ENCODE measurements around the gene SPRTN.

SPRTN gene

GRCh38 chr1:231318015-231318355 lies 20.1 kb upstream of the SPRTN start:
- H3K27me3 ChIP-seq (ENCODE audit: insufficient read depth, low read length, poor library complexity, severe bottlenecking) = no peaks in the 10 kb centered on the region
- no peaks in the 10 kb centered on the region for H3K4me1 ChIP-seq (ENCODE audit: insufficient read depth, low read length, poor library complexity, severe bottlenecking)
- H3K79me2 ChIP-seq (ENCODE audit: insufficient read depth, low read length) = no peaks in the 10 kb centered on the region
- H3K9me3 ChIP-seq (ENCODE audit: insufficient read depth, low read depth, low read length) = no peaks in the 10 kb centered on the region
- no peak overlapping the region for H3K9ac ChIP-seq (ENCODE audit: low read depth, low read length, poor library complexity, severe bottlenecking)
- H3K36me3 ChIP-seq (ENCODE audit: insufficient read depth, low read length) = no peaks in the 10 kb centered on the region
- no peak for TF ChIP-seq EZH2phosphoT487 (IDR thresholded peaks at IDR 0.05; ENCODE audit: borderline replicate concordance)
- no peak for TF ChIP-seq CTCF (conservative IDR thresholded peaks at IDR 0.05; ENCODE audit: low read length)
- H3K4me2 ChIP-seq (ENCODE audit: low read depth, low read length, poor library complexity, severe bottlenecking) = no peak overlapping the region
- no peak overlapping the region for H2AFZ ChIP-seq (ENCODE audit: low read length)
- no peak overlapping the region for H3K4me3 ChIP-seq (ENCODE audit: low read length, poor library complexity, severe bottlenecking)
- H4K20me1 ChIP-seq (ENCODE audit: insufficient read depth, low read length, poor library complexity, severe bottlenecking) = no peaks in the 10 kb centered on the region
- no peaks in the 10 kb centered on the region for H3F3A ChIP-seq (ENCODE audit: low read depth)
- H3K9me2 ChIP-seq (replicated peaks; ENCODE audit: low read depth, low read length) = no peaks in the 10 kb centered on the region

- no peak overlapping the region for H2AFZ ChIP-seq (ENCODE audit: low read length)
- H3K36me3 ChIP-seq (ENCODE audit: insufficient read depth, low read length) = no peaks in the 10 kb centered on the region
- H3K9ac ChIP-seq (ENCODE audit: low read depth, low read length, poor library complexity, severe bottlenecking) = no peak overlapping the region
- TF ChIP-seq EZH2phosphoT487 (IDR thresholded peaks at IDR 0.05; ENCODE audit: borderline replicate concordance) (no peak), CTCF (conservative IDR thresholded peaks at IDR 0.05; ENCODE audit: low read length) (no peak)
- H3F3A ChIP-seq (ENCODE audit: low read depth) = no peaks in the 10 kb centered on the region
- no peaks in the 10 kb centered on the region for H3K9me2 ChIP-seq (replicated peaks; ENCODE audit: low read depth, low read length)
- no peaks in the 10 kb centered on the region for H3K4me1 ChIP-seq (ENCODE audit: insufficient read depth, low read length, poor library complexity, severe bottlenecking)
- H3K9me3 ChIP-seq (ENCODE audit: insufficient read depth, low read depth, low read length) = no peaks in the 10 kb centered on the region
- H3K27me3 ChIP-seq (ENCODE audit: insufficient read depth, low read length, poor library complexity, severe bottlenecking) = no peaks in the 10 kb centered on the region
- H3K4me2 ChIP-seq (ENCODE audit: low read depth, low read length, poor library complexity, severe bottlenecking) = no peak overlapping the region
- no peak overlapping the region for H3K4me3 ChIP-seq (ENCODE audit: low read length, poor library complexity, severe bottlenecking)
- H3K79me2 ChIP-seq (ENCODE audit: insufficient read depth, low read length) = no peaks in the 10 kb centered on the region
- no peaks in the 10 kb centered on the region for H4K20me1 ChIP-seq (ENCODE audit: insufficient read depth, low read length, poor library complexity, severe bottlenecking)
These were observed 19.5 kb upstream of the SPRTN start for GRCh38 chr1:231318568-231318967.

- H3K4me2 ChIP-seq (ENCODE audit: low read depth, low read length, poor library complexity, severe bottlenecking) = no peak overlapping the region
- no peaks in the 10 kb centered on the region for H3K79me2 ChIP-seq (ENCODE audit: insufficient read depth, low read length)
- TF ChIP-seq CTCF (conservative IDR thresholded peaks at IDR 0.05; ENCODE audit: low read length) (no peak), EZH2phosphoT487 (IDR thresholded peaks at IDR 0.05; ENCODE audit: borderline replicate concordance) (no peak)
- H3K4me3 ChIP-seq (ENCODE audit: low read length, poor library complexity, severe bottlenecking) = no peak overlapping the region
- no peaks in the 10 kb centered on the region for H3F3A ChIP-seq (ENCODE audit: low read depth)
- H2AFZ ChIP-seq (ENCODE audit: low read length) = no peak overlapping the region
- H3K36me3 ChIP-seq (ENCODE audit: insufficient read depth, low read length) = no peaks in the 10 kb centered on the region
- no peaks in the 10 kb centered on the region for H3K9me3 ChIP-seq (ENCODE audit: insufficient read depth, low read depth, low read length)
- H4K20me1 ChIP-seq (ENCODE audit: insufficient read depth, low read length, poor library complexity, severe bottlenecking) = no peaks in the 10 kb centered on the region
- no peaks in the 10 kb centered on the region for H3K4me1 ChIP-seq (ENCODE audit: insufficient read depth, low read length, poor library complexity, severe bottlenecking)
- H3K27me3 ChIP-seq (ENCODE audit: insufficient read depth, low read length, poor library complexity, severe bottlenecking) = no peaks in the 10 kb centered on the region
- H3K9me2 ChIP-seq (replicated peaks; ENCODE audit: low read depth, low read length) = no peaks in the 10 kb centered on the region
- H3K9ac ChIP-seq (ENCODE audit: low read depth, low read length, poor library complexity, severe bottlenecking) = no peak overlapping the region
These were observed 19.0 kb upstream of the SPRTN start for GRCh38 chr1:231319080-231319479.

Measured in Loucy (cell line).